ENCODE data around the gene PHF12. TPM values are rescaled to one million over a fixed set of nuclear protein-coding genes. Genes with fewer than 3 reads are reported as not detected.
A peak's percentile ranks its signal among the peaks of the same experiment; 100 is the strongest.

Gene PHF12
- total and polyA plus RNA-seq, 2 of the 13 experiments (the other 11 are each of a cell fraction or from before 2014, with no cell fraction given), result 9.8 to 17.1 TPM

DNA sequence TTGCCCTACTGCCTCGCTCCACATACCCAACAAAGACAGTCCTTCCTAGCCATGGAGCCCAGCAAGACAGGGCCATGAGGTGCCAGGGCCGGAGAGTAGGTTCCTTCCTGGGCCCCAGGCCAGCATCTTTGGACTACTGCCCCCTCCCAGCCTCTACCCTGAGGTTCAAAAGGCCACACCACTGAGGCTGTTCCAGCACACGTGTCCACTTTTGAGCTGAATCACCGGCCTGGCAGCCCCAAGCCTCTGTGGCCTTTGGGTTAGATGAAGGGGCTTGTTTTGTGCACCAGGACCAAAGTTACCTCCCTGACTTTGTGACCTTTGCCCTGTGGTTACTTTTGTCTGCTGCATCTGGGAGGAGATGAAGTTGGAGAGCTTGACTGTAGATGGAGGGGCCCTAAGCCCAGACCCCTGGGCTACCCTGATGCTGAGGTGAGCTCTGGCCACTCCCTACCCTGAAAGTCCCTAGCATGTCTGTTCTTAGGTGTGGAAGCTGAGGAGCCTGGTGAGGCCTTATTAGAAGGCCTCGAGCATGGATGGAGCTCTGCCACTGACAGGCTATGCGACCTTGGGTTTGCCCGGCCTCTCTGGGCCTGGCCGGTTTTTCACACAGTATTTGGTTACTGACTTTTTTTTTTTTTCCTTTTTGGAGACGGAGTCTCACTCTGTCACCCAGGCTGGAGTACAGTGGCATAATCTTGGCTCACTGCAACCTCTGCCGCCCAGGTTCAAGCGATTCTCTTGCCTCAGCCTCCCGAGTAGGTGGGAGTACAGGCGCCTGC is 42.5 kb upstream of the PHF12 start (continued):
- no peak; the same call in 1 of the 2 replicates for TF ChIP-seq NR2F6 (IDR thresholded peaks at IDR 0.05)
- TF ChIP-seq NR2F6 (CRISPR knock-in tag; IDR thresholded peaks at IDR 0.05), result 0 out of 2 replicates have a peak, but pooled peaks have one; percentile 37
- no peak for TF ChIP-seq ZNF331 (CRISPR knock-in tag; IDR thresholded peaks at IDR 0.05)
- peak; percentile 38 for TF ChIP-seq TEAD3 (CRISPR knock-in tag; optimal IDR thresholded peaks at IDR 0.05; ENCODE audit: borderline replicate concordance)
- TF ChIP-seq, protein P1, sequence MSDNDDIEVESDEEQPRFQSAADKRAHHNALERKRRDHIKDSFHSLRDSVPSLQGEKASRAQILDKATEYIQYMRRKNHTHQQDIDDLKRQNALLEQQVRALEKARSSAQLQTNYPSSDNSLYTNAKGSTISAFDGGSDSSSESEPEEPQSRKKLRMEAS (IDR thresholded peaks at IDR 0.05), result peak; percentile 60
- TF ChIP-seq RXRB (CRISPR knock-in tag; IDR thresholded peaks at IDR 0.05; ENCODE audit: borderline replicate concordance), result peak; percentile 11; the same call in 1 of the 2 replicates
- TF ChIP-seq, protein P2, sequence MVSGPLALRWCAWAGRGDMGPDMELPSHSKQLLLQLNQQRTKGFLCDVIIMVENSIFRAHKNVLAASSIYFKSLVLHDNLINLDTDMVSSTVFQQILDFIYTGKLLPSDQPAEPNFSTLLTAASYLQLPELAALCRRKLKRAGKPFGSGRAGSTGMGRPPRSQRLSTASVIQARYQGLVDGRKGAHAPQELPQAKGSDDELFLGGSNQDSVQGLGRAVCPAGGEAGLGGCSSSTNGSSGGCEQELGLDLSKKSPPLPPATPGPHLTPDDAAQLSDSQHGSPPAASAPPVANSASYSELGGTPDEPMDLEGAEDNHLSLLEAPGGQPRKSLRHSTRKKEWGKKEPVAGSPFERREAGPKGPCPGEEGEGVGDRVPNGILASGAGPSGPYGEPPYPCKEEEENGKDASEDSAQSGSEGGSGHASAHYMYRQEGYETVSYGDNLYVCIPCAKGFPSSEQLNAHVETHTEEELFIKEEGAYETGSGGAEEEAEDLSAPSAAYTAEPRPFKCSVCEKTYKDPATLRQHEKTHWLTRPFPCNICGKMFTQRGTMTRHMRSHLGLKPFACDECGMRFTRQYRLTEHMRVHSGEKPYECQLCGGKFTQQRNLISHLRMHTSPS (CRISPR knock-in tag; IDR thresholded peaks at IDR 0.05; ENCODE audit: low read depth), result peak; percentile 58; the same call in 1 of the 2 replicates
- TF ChIP-seq PCBP2 (optimal IDR thresholded peaks at IDR 0.05; ENCODE audit: low read depth, low read length, poor library complexity, severe bottlenecking), result no peak
- TF ChIP-seq HDAC1 (CRISPR knock-in tag; IDR thresholded peaks at IDR 0.05), result 0 out of 2 replicates have a peak, but pooled peaks have one; percentile 23
- TF ChIP-seq SAP130 (CRISPR knock-in tag; IDR thresholded peaks at IDR 0.05; ENCODE audit: low read depth), result peak; percentile 28; the same call in 1 of the 2 replicates
- TF ChIP-seq, protein P3, sequence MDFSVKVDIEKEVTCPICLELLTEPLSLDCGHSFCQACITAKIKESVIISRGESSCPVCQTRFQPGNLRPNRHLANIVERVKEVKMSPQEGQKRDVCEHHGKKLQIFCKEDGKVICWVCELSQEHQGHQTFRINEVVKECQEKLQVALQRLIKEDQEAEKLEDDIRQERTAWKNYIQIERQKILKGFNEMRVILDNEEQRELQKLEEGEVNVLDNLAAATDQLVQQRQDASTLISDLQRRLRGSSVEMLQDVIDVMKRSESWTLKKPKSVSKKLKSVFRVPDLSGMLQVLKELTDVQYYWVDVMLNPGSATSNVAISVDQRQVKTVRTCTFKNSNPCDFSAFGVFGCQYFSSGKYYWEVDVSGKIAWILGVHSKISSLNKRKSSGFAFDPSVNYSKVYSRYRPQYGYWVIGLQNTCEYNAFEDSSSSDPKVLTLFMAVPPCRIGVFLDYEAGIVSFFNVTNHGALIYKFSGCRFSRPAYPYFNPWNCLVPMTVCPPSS (IDR thresholded peaks at IDR 0.05), result no peak
- TF ChIP-seq SRSF1 (optimal IDR thresholded peaks at IDR 0.05; ENCODE audit: low read depth, low read length), result no peak
- TF ChIP-seq, protein P4, sequence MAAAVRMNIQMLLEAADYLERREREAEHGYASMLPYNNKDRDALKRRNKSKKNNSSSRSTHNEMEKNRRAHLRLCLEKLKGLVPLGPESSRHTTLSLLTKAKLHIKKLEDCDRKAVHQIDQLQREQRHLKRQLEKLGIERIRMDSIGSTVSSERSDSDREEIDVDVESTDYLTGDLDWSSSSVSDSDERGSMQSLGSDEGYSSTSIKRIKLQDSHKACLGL (CRISPR knock-in tag; IDR thresholded peaks at IDR 0.05), result peak; percentile 15; the same call in 1 of the 2 replicates
- no peak for TF ChIP-seq LCORL (IDR thresholded peaks at IDR 0.05)
- peak; percentile 87 for TF ChIP-seq LCORL (CRISPR knock-in tag; IDR thresholded peaks at IDR 0.05)
- peak; percentile 30; the same call in 1 of the 2 replicates for TF ChIP-seq RXRA (CRISPR knock-in tag; IDR thresholded peaks at IDR 0.05)
- TF ChIP-seq PITX1 (CRISPR knock-in tag; IDR thresholded peaks at IDR 0.05), result 0 out of 2 replicates have a peak, but pooled peaks have one; percentile 25
- TF ChIP-seq ZMYM2 (CRISPR knock-in tag; IDR thresholded peaks at IDR 0.05), result peak; percentile 85
- TF ChIP-seq ZNF772 (CRISPR knock-in tag; IDR thresholded peaks at IDR 0.05), result no peak
- TF ChIP-seq, protein P5, sequence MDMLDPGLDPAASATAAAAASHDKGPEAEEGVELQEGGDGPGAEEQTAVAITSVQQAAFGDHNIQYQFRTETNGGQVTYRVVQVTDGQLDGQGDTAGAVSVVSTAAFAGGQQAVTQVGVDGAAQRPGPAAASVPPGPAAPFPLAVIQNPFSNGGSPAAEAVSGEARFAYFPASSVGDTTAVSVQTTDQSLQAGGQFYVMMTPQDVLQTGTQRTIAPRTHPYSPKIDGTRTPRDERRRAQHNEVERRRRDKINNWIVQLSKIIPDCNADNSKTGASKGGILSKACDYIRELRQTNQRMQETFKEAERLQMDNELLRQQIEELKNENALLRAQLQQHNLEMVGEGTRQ (IDR thresholded peaks at IDR 0.05; ENCODE audit: low read depth, low read length), result no peak
- TF ChIP-seq, protein P5 (CRISPR knock-in tag; IDR thresholded peaks at IDR 0.05; ENCODE audit: borderline replicate concordance), result 0 out of 2 replicates have a peak, but pooled peaks have one; percentile 45
- peak; percentile 52; the same call in 1 of the 2 replicates for TF ChIP-seq MYC (CRISPR knock-in tag; IDR thresholded peaks at IDR 0.05; ENCODE audit: borderline replicate concordance)
- peak; percentile 65 for TF ChIP-seq ZNF607 (CRISPR knock-in tag; IDR thresholded peaks at IDR 0.05; ENCODE audit: borderline replicate concordance)
- TF ChIP-seq, protein P6, sequence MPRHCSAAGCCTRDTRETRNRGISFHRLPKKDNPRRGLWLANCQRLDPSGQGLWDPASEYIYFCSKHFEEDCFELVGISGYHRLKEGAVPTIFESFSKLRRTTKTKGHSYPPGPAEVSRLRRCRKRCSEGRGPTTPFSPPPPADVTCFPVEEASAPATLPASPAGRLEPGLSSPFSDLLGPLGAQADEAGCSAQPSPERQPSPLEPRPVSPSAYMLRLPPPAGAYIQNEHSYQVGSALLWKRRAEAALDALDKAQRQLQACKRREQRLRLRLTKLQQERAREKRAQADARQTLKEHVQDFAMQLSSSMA (CRISPR knock-in tag; IDR thresholded peaks at IDR 0.05), result 0 out of 2 replicates have a peak, but pooled peaks have one; percentile 25
